ENCODE results near the gene RAMP1.

DNA sequence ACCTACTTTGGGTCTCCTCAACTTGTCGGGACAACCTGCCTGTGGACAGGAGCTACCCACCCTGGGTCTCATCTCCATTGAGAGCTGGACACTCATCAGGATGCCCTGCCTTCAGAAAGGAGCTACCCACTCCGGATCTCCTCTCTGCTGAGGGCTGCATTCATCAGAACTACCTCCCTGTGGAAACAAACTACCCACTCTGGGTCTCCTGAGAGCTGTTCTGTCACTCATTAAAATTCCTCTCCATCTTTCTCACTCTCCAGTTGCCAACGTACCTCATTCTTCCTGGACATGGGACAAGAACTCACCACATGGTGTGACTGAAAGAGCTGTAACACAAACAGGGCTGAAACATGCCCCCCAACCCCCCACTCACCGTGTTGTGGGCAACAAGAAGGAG is 84.9 kb downstream of the RAMP1 start:
- TF ChIP-seq SPI1 (IDR thresholded peaks at IDR 0.05; ENCODE audit: borderline replicate concordance, low read depth) (no peak), POLR2AphosphoS5 (IDR thresholded peaks at IDR 0.05; ENCODE audit: low read depth) (no peak)
- TF ChIP-seq, protein P1, sequence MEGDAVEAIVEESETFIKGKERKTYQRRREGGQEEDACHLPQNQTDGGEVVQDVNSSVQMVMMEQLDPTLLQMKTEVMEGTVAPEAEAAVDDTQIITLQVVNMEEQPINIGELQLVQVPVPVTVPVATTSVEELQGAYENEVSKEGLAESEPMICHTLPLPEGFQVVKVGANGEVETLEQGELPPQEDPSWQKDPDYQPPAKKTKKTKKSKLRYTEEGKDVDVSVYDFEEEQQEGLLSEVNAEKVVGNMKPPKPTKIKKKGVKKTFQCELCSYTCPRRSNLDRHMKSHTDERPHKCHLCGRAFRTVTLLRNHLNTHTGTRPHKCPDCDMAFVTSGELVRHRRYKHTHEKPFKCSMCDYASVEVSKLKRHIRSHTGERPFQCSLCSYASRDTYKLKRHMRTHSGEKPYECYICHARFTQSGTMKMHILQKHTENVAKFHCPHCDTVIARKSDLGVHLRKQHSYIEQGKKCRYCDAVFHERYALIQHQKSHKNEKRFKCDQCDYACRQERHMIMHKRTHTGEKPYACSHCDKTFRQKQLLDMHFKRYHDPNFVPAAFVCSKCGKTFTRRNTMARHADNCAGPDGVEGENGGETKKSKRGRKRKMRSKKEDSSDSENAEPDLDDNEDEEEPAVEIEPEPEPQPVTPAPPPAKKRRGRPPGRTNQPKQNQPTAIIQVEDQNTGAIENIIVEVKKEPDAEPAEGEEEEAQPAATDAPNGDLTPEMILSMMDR (IDR thresholded peaks at IDR 0.05; ENCODE audit: insufficient read depth, low read length), result no peak

Measured in HL-60 (cell line).